MM.1S (cell line): ENCODE data around the gene RAI1.
A peak's percentile ranks its signal among the peaks of the same experiment; 100 is the strongest.

ENCODE experiments used
- DNase-seq: peaks from one replicate; pipeline ENCODE4 v3.0.0-alpha.2; 2015
- H2AFZ ChIP-seq: fragments of 300-600 bp; sonication (generic); 2 replicates; pipeline ENCODE4 v1.6.0; 2016; ENCODE audit warnings: antibody characterized with exemption, low read length
- H3F3A ChIP-seq: fragments of 300-600 bp; sonication (generic); 2 replicates; pipeline ENCODE4 v1.6.1; 2016; ENCODE audit warnings: mild to moderate bottlenecking, antibody characterized with exemption, low read length, moderate library complexity, mixed read lengths; ENCODE audit not compliant: insufficient read depth
- H3K27ac ChIP-seq: fragments of 300-600 bp; sonication (generic); 2 replicates; pipeline ENCODE4 v1.5.1; 2016; ENCODE audit warnings: mild to moderate bottlenecking, low read length
- H3K27me3 ChIP-seq: fragments of 300-600 bp; sonication (generic); replicated peaks from 2 replicates; pipeline ENCODE4 v1.6.0; 2016; ENCODE audit warnings: low read length; ENCODE audit not compliant: insufficient read depth
- H3K36me3 ChIP-seq: fragments of 300-600 bp; sonication (generic); replicated peaks from 2 replicates; pipeline ENCODE4 v1.6.1; 2016; ENCODE audit warnings: mild to moderate bottlenecking, low read length, mixed read lengths; ENCODE audit not compliant: insufficient read depth
- H3K4me1 ChIP-seq: fragments of 300-600 bp; sonication (generic); 2 replicates; pipeline ENCODE4 v1.6.1; 2016; ENCODE audit warnings: low read length, mixed read lengths
- H3K4me2 ChIP-seq: fragments of 300-600 bp; sonication (generic); 2 replicates; pipeline ENCODE4 v1.6.0; 2016; ENCODE audit warnings: low read depth, low read length
- H3K4me3 ChIP-seq: fragments of 300-600 bp; sonication (generic); 2 replicates; pipeline ENCODE4 v1.5.1; 2016; ENCODE audit warnings: low read length, mixed read lengths
- H3K79me2 ChIP-seq: fragments of 300-600 bp; sonication (generic); 2 replicates; pipeline ENCODE4 v1.6.1; 2016; ENCODE audit warnings: mixed run types, low read length, mixed read lengths
- H3K9ac ChIP-seq: fragments of 300-600 bp; sonication (generic); 2 replicates; pipeline ENCODE4 v1.6.1; 2016; ENCODE audit warnings: low read length, mixed read lengths
- H3K9me2 ChIP-seq: fragments of 300-600 bp; sonication (generic); replicated peaks from 2 replicates; pipeline ENCODE4 v1.6.1; 2016; ENCODE audit warnings: mild to moderate bottlenecking, low read length, mixed read lengths; ENCODE audit not compliant: insufficient read depth
- H3K9me3 ChIP-seq: fragments of 300-600 bp; sonication (generic); replicated peaks from 2 replicates; pipeline ENCODE4 v1.6.1; 2016; ENCODE audit warnings: mild to moderate bottlenecking, low read length, mixed read lengths; ENCODE audit not compliant: insufficient read depth
- H4K20me1 ChIP-seq: fragments of 300-600 bp; sonication (generic); 2 replicates; pipeline ENCODE4 v1.6.1; 2016; ENCODE audit warnings: mild to moderate bottlenecking, low read length, moderate library complexity, mixed read lengths; ENCODE audit not compliant: insufficient read depth
- CTCF ChIP-seq: fragments of 300-600 bp; sonication (generic); IDR thresholded peaks from 2 replicates; pipeline ENCODE4 v1.5.1; 2016; ENCODE audit warnings: antibody characterized with exemption, low read length, mixed read lengths
- EZH2 ChIP-seq: fragments of 300-600 bp; sonication (generic); optimal IDR thresholded peaks from 2 replicates; pipeline ENCODE3; 2017; ENCODE audit warnings: low read depth, mild to moderate bottlenecking, antibody characterized with exemption, low read length, mixed read lengths
- EZH2phosphoT487 ChIP-seq: fragments of 300-600 bp; sonication (generic); IDR thresholded peaks from 2 replicates; pipeline ENCODE4 v1.6.1; 2018; ENCODE audit warnings: antibody characterized with exemption, low read length

Gene RAI1

DNA sequence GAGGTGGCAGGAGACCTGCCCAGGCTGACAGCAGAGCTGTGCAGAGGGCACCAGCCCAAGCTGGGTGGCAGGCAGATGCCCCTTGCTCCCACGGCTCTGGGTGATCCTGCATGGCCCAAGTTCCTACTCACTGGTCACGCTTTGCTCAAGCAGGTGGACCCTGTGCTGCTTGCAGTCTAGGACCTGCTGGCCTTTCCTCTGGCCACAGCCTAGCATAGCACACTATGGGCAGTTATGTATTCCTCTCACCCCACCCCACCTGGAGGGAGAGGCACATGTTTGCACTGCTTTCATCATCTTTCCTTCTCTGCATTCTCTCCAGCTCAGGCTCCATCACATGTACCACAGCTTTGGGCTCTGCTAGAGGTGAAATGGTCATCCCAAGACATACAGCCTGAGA, 175.1 kb downstream of the RAI1 start:
- no peak for TF ChIP-seq EZH2phosphoT487
- no peak for TF ChIP-seq EZH2
- TF ChIP-seq CTCF: no peak
- Histone ChIP-seq H4K20me1 (no peaks in the 10 kb centered on the region), H3K4me2 (no peak overlapping the region), H2AFZ (no peak overlapping the region), H3F3A (no peaks in the 10 kb centered on the region), H3K36me3 (no peaks in the 10 kb centered on the region), H3K9ac (no peak overlapping the region), H3K4me3 (no peak overlapping the region), H3K27ac (no peak overlapping the region), H3K4me1 (no peaks in the 10 kb centered on the region; the same call in 1 of the 2 replicates), H3K9me2 (no peaks in the 10 kb centered on the region), H3K27me3 (no peaks in the 10 kb centered on the region), H3K9me3 (no peaks in the 10 kb centered on the region), H3K79me2 (no peaks in the 10 kb centered on the region)
- no peak for DNase-seq

- Histone ChIP-seq H3K9me2 (no peaks in the 10 kb centered on the region), H3K4me1 (no peaks in the 10 kb centered on the region; the same call in 1 of the 2 replicates), H3K9ac (no peak overlapping the region), H3K4me3 (no peak overlapping the region), H3F3A (no peaks in the 10 kb centered on the region), H2AFZ (no peak overlapping the region), H4K20me1 (no peaks in the 10 kb centered on the region), H3K4me2 (no peak overlapping the region), H3K36me3 (no peaks in the 10 kb centered on the region), H3K27me3 (no peaks in the 10 kb centered on the region), H3K79me2 (no peaks in the 10 kb centered on the region), H3K27ac (no peak overlapping the region), H3K9me3 (no peaks in the 10 kb centered on the region)
- DNase-seq: no peak
- TF ChIP-seq EZH2 (no peak), CTCF (no peak), EZH2phosphoT487 (no peak)
Measured at GRCh38 chr17:17857496-17857895, 176.2 kb downstream of the RAI1 start.

GRCh38 chr17:17859909-17860765, 178.9 kb downstream of the RAI1 start:
- Histone ChIP-seq H3K9me3 (no peaks in the 10 kb centered on the region), H3K4me3 (no peak overlapping the region), H3K9me2 (no peaks in the 10 kb centered on the region), H3K4me1 (no peaks in the 10 kb centered on the region), H3K27me3 (no peaks in the 10 kb centered on the region), H3K9ac (no peak overlapping the region), H3F3A (no peaks in the 10 kb centered on the region), H4K20me1 (no peaks in the 10 kb centered on the region), H3K79me2 (no peaks in the 10 kb centered on the region), H3K4me2 (no peak overlapping the region), H2AFZ (no peak overlapping the region), H3K36me3 (no peaks in the 10 kb centered on the region), H3K27ac (no peak overlapping the region)
- peak; percentile 55 for DNase-seq
- TF ChIP-seq CTCF (peak; percentile 97), EZH2 (no peak), EZH2phosphoT487 (no peak)
